Measurements from ENCODE around the gene CRTC2.

GRCh38 chr1:153990468-153991150 is 32.2 kb upstream of the CRTC2 start, which contains the start of gene RPS27:
- no peak for TF ChIP-seq CTCF (conservative IDR thresholded peaks at IDR 0.05; ENCODE audit: low read depth, low read length)
- no peak for TF ChIP-seq EZH2 (IDR thresholded peaks at IDR 0.05; ENCODE audit: borderline replicate concordance, low read depth, low read length, poor library complexity, severe bottlenecking)
